A549 (cell line): ENCODE data around the gene ZMAT3. TPM values are rescaled to one million over a fixed set of nuclear protein-coding genes. Genes with fewer than 3 reads are reported as not detected.
"Not testable (repeated sequence)": the region's sequence is repeated elsewhere in the genome, so short reads cannot be mapped to it uniquely, and the experiment has no call there.

Source experiments
- ATAC-seq, 2 experiments: fragments of 200-7000 bp in 1 of 2; fragments of >200 bp in 1 of 2; cut with Nextera tagmentation in 1 of 2; cut with Tn5 transposase in 1 of 2; 3 replicates each; pipeline versions ENCODE4 v1.8.0 to v1.9.1; 2018 to 2020; ENCODE audit warnings: mild to moderate bottlenecking in 1 of 2, moderate library complexity in 1 of 2
- CTCF ChIA-PET: fragments of 300-600 bp; sonication (Branson Sonifier 250); formaldehyde crosslinking; extraction: SDS; loops from one replicate; lab custom pipeline; 2021; ENCODE audit warnings: antibody characterized with exemption, inconsistent platforms; lab: Yijun Ruan, JAX
- POLR2A ChIA-PET: fragments of 350-600 bp; formaldehyde crosslinking; extraction: SDS; loops from one replicate; lab custom pipeline; 2021; ENCODE audit warnings: antibody characterized with exemption, inconsistent platforms; lab: Yijun Ruan, JAX
- DNase-seq, 2 experiments: peaks; one replicate each; pipeline versions ENCODE4 v3.0.0 to v3.0.0-alpha.2; 2011 to 2016; ENCODE audit warnings: low read depth in 1 of 2, low spot score in 1 of 2
- FAIRE-seq: peaks from 2 replicates; lab custom pipeline; 2011; peaks lifted over from hg19 to GRCh38; lab: Jason Lieb, UNC
- H3K27ac ChIP-seq, 2 experiments: fragments of >200 bp; sonication (Bioruptor Twin); formaldehyde crosslinking; 3 replicates each; pipeline ENCODE4 v1.5.1; 2016 to 2017
- H3K4me1 ChIP-seq: fragments of >200 bp; sonication (Bioruptor Twin); formaldehyde crosslinking; 3 replicates; pipeline ENCODE4 v1.6.1; 2016
- H3K4me2 ChIP-seq: fragments of >200 bp; sonication (Bioruptor Twin); formaldehyde crosslinking; 3 replicates; pipeline ENCODE4 v1.6.1; 2016
- H3K4me3 ChIP-seq: fragments of >200 bp; sonication (Bioruptor Twin); formaldehyde crosslinking; 3 replicates; pipeline ENCODE4 v1.5.1; 2016
- H3K9me3 ChIP-seq: fragments of >200 bp; sonication (Bioruptor Twin); formaldehyde crosslinking; 3 replicates; pipeline ENCODE4 v1.6.1; 2016
- CBX2 ChIP-seq: fragments of 200-600 bp; sonication (generic); IDR thresholded peaks from 2 replicates; pipeline ENCODE4 v1.6.1; 2016; ENCODE audit warnings: low read depth, mild to moderate bottlenecking, borderline replicate concordance
- CHD4 ChIP-seq: fragments of 200-600 bp; sonication (generic); IDR thresholded peaks from 2 replicates; pipeline ENCODE4 v1.6.1; 2016; ENCODE audit warnings: antibody characterized with exemption, mild to moderate bottlenecking, borderline replicate concordance
- ESRRA ChIP-seq: fragments of 150-350 bp; IDR thresholded peaks from 2 replicates; pipeline ENCODE4 v1.6.1; 2014; ENCODE audit warnings: mild to moderate bottlenecking, low read length, borderline replicate concordance
- FOSB ChIP-seq: fragments of 250-450 bp; sonication (Bioruptor Pico); IDR thresholded peaks from 2 replicates; pipeline ENCODE4 v1.5.0; 2020; ENCODE audit warnings: mild to moderate bottlenecking, moderate library complexity
- FOXS1 ChIP-seq: fragments of 250-450 bp; sonication (Bioruptor Pico); IDR thresholded peaks from 2 replicates; pipeline ENCODE4 v1.5.0; 2020; ENCODE audit warnings: mild to moderate bottlenecking, moderate library complexity
- GATA3 ChIP-seq: IDR thresholded peaks from 2 replicates; pipeline ENCODE4 v1.6.1; 2012; ENCODE audit warnings: borderline replicate concordance
- HEYL ChIP-seq: fragments of 250-450 bp; sonication (Bioruptor Pico); IDR thresholded peaks from 2 replicates; pipeline ENCODE4 v1.8.0; 2021; ENCODE audit warnings: mild to moderate bottlenecking, moderate library complexity
- HOXB5 ChIP-seq: fragments of 250-450 bp; sonication (Bioruptor Pico); IDR thresholded peaks from 2 replicates; pipeline ENCODE4 v1.5.0; 2020; ENCODE audit warnings: mild to moderate bottlenecking, moderate library complexity
- JUNB ChIP-seq: fragments of >200 bp; sonication (Bioruptor Twin); formaldehyde crosslinking; IDR thresholded peaks from 2 replicates; pipeline ENCODE4 v1.6.1; 2016
- KDM5A ChIP-seq: fragments of 200-600 bp; sonication (generic); IDR thresholded peaks from 2 replicates; pipeline ENCODE4 v1.6.1; 2016; ENCODE audit warnings: antibody characterized with exemption, mild to moderate bottlenecking
- MAFK ChIP-seq: fragments of 450-650 bp; IDR thresholded peaks from 2 replicates; pipeline ENCODE4 v1.6.1; 2014; ENCODE audit not compliant: partially characterized antibody
- MAZ ChIP-seq: fragments of 150-350 bp; IDR thresholded peaks from 2 replicates; pipeline ENCODE4 v1.6.1; 2014; ENCODE audit warnings: antibody characterized with exemption, low read depth, low read length, borderline replicate concordance
- NPAS2 ChIP-seq: fragments of 250-450 bp; sonication (Bioruptor Pico); IDR thresholded peaks from 2 replicates; pipeline ENCODE4 v1.8.0; 2022; ENCODE audit warnings: mild to moderate bottlenecking, moderate library complexity, borderline replicate concordance
- PHF8 ChIP-seq: fragments of 200-600 bp; sonication (generic); IDR thresholded peaks from 2 replicates; pipeline ENCODE4 v1.6.1; 2016; ENCODE audit warnings: low read depth, mild to moderate bottlenecking, antibody characterized with exemption, moderate library complexity, borderline replicate concordance
- RAD21 ChIP-seq, 2 experiments: fragments of >200 bp in 1 of 2; sonication (Bioruptor Twin) in 1 of 2; formaldehyde crosslinking in 1 of 2; IDR thresholded peaks in 1 of 2; conservative IDR thresholded peaks in 1 of 2; 2 replicates in 1 of 2; 3 replicates in 1 of 2; pipeline ENCODE4 v1.6.1; 2012 to 2018; ENCODE audit warnings: inconsistent platforms in 1 of 2
- RNF2 ChIP-seq: fragments of 200-600 bp; sonication (generic); IDR thresholded peaks from 2 replicates; pipeline ENCODE4 v1.6.1; 2016; ENCODE audit warnings: low read depth, mild to moderate bottlenecking, antibody characterized with exemption, moderate library complexity, borderline replicate concordance
- WGBS: methylation state at CpG from one replicate; pipeline ENCODE4 v1.1.6; 2017; ENCODE audit errors: missing lambda C conversion rate; 5-methylcytosine and 5-hydroxymethylcytosine counted together
- polyA plus RNA-seq, 4 experiments: library from polyadenylated mRNA; depleted of rRNA in 3 of 4; stranded (reverse); fragments of >200 nt; fragmentation: RNase III in 1 of 4; extraction: RNeasy Plus Mini Kit Qiagen cat#74134 plus additional on column Dnase treatment in 1 of 4; gene quantifications; 2 replicates in 3 of 4; 3 replicates in 1 of 4; pipeline ENCODE4 v1.2.3, GENCODE V29; 2011 to 2017
- TF ChIP-seq, protein P1 (sequence below): fragments of 200-600 bp; sonication (generic); IDR thresholded peaks from 2 replicates; pipeline ENCODE4 v1.6.1; 2016; ENCODE audit warnings: antibody characterized with exemption, mild to moderate bottlenecking, moderate library complexity
- TF ChIP-seq, protein P2 (sequence below): fragments of >200 bp; sonication (Bioruptor Twin); formaldehyde crosslinking; IDR thresholded peaks from 3 replicates; pipeline ENCODE4 v1.5.1; 2016

ZMAT3 gene
- polyA plus RNA-seq, 2 of the 4 experiments (the other 2 are of a cell fraction): 5.7 to 12.2 TPM

DNA sequence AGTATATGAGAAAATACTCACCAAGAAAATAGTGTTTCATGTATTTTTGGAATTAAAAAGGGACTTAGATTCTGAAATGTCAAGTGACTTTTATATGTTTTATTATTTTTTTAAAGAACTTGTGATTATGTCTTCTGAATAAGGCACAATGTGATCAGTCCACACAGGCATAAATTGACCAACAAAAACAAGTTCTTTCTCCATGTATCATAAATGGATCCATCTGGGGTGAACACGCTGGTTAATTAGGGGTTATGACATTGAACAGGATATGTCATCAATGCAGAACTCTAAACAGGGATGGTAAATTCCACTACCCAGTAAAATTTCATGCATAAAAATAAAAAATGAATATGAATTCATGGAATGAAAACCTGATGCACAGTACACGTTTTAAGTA, 45.2 kb upstream of the ZMAT3 start (continued):
- TF ChIP-seq NPAS2 (CRISPR knock-in tag): no peak

DNA sequence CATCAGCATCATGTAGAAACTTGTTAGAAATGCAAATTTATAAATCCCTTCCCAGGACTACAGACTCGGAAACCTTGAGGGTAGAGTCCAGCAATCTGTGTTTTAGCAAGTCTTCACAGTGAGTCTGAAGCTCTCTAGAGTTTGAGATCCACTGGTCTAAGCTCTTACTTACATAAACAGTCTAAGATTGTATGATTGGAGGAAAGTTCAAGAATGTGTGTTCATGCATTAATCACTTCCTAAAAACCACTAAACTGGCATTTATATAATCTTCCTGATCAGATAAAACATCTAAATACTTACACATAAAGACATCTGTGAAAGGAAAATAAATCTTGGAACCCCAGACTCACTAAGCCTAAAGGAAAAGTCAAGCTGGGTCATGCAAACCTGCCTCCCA, 43.8 kb upstream of the ZMAT3 start:
- POLR2A ChIA-PET, H3K4me3 ChIP-seq, ATAC-seq, H3K27ac ChIP-seq, H3K4me2 ChIP-seq, H3K4me1 ChIP-seq, H3K9me3 ChIP-seq, DNase-seq, FAIRE-seq: not testable (repeated sequence)
- CTCF ChIA-PET: interaction anchor here (1.0 kb wide), 1 partner anchor 10 kb away, joined by 4 read pairs; no protein-coding TSS in a partner anchor
- 8% methylated on average over 1 of the region's 1 CpG for WGBS

DNA sequence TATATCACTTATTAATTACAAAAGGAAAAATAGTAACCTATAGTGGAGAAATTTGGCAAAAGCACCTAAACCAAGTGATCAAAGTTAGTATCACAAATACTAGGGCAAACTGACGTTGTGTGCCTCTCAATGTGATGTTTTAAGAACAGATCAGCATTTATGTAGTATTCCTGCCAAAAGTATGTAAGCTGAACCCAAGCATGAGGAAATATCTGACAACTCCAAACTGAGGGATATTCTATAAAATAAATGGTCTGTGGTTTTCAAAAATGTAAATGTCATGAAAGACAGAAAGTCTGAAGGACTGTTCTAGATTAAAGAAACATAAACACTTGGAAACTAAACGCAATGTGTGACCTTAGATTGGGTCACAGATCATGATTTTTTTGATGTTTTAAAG, 42.3 kb upstream of the ZMAT3 start:
- ChIA-PET CTCF (no interaction called here), POLR2A (no interaction called here)
- ATAC-seq (no peak), DNase-seq (no peak), FAIRE-seq (no peak)
- WGBS: 49% methylated on average over 2 of the region's 2 CpGs
- Histone ChIP-seq H3K4me3 (no peak overlapping the region), H3K4me2 (no peak overlapping the region), H3K9me3 (peaks cover 1% of the 10 kb centered on the region; the same call in 1 of the 3 replicates), H3K27ac (no peak overlapping the region)
- TF ChIP-seq CHD4: no peak
- no peak for TF ChIP-seq PHF8
- TF ChIP-seq RAD21 (conservative IDR thresholded peaks at IDR 0.05 in 1 of 2, IDR thresholded peaks at IDR 0.05 in 1 of 2): no peak
- TF ChIP-seq FOSB (CRISPR knock-in tag): no peak
- no peak for TF ChIP-seq HEYL
- TF ChIP-seq MAZ: no peak
- no peak for TF ChIP-seq ESRRA
- no peak for TF ChIP-seq KDM5A
- TF ChIP-seq, protein P1, sequence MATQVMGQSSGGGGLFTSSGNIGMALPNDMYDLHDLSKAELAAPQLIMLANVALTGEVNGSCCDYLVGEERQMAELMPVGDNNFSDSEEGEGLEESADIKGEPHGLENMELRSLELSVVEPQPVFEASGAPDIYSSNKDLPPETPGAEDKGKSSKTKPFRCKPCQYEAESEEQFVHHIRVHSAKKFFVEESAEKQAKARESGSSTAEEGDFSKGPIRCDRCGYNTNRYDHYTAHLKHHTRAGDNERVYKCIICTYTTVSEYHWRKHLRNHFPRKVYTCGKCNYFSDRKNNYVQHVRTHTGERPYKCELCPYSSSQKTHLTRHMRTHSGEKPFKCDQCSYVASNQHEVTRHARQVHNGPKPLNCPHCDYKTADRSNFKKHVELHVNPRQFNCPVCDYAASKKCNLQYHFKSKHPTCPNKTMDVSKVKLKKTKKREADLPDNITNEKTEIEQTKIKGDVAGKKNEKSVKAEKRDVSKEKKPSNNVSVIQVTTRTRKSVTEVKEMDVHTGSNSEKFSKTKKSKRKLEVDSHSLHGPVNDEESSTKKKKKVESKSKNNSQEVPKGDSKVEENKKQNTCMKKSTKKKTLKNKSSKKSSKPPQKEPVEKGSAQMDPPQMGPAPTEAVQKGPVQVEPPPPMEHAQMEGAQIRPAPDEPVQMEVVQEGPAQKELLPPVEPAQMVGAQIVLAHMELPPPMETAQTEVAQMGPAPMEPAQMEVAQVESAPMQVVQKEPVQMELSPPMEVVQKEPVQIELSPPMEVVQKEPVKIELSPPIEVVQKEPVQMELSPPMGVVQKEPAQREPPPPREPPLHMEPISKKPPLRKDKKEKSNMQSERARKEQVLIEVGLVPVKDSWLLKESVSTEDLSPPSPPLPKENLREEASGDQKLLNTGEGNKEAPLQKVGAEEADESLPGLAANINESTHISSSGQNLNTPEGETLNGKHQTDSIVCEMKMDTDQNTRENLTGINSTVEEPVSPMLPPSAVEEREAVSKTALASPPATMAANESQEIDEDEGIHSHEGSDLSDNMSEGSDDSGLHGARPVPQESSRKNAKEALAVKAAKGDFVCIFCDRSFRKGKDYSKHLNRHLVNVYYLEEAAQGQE: no peak
- no peak for TF ChIP-seq RNF2
- no peak for TF ChIP-seq HOXB5 (CRISPR knock-in tag)
- TF ChIP-seq, all 56 proteins: peak for 0
- no peaks in the 10 kb centered on the region for H3K4me1 ChIP-seq

DNA sequence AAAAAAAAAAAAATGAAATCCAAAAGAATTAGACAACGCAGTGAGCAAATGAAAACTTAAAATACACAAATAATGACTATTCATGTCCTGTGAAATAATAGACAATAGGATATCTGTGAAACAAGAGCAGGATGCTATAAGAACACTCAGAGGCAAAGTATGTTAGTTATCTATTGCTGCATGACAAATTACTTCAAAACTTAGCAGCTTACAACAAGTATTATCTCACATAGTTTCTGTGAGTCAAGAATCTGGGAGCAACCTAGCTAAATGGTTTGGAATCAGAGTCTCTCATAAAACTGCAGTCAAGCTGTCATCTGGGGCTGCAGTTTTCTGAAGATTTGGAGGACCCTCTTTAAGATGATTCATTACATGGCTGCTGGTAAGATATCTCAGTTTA, 36.5 kb upstream of the ZMAT3 start:
- no peak for TF ChIP-seq FOXS1
- WGBS: 42% methylated on average over 1 of the region's 1 CpG
- Histone ChIP-seq H3K4me2 (no peak overlapping the region), H3K4me1 (no peaks in the 10 kb centered on the region), H3K9me3 (peaks cover 2% of the 10 kb centered on the region; the same call in 1 of the 3 replicates), H3K4me3 (no peak overlapping the region), H3K27ac (no peak overlapping the region)
- ATAC-seq (no peak), FAIRE-seq (no peak), DNase-seq (no peak)
- POLR2A ChIA-PET: no interaction called here
- CTCF ChIA-PET: interaction anchor here (0.7 to 1.3 kb wide), 3 partner anchors 10 to 213 kb away, joined by 4 to 6 read pairs (median 4); no protein-coding TSS in a partner anchor

DNA sequence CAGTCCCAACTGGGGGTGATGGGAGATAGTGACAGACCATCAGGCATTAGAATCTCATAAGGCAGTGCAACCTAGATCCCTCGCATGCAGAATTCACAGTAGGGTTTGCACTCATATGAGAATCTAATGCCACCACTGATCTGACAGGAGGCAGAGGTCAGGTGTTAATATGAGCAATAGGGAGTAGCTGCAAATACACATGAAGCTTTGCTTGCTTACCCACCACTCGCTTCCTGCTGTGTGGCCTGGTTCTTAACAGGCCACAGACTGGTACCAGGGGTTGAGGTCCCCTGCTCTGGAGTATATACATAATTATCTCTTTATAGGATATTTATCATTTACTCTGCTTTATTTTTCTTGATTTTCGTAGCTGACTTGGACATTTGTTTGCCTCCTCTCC, 36.0 kb upstream of the ZMAT3 start:
- ChIA-PET POLR2A (no interaction called here), CTCF (interaction anchor here (1.2 to 1.3 kb wide), 2 partner anchors 208 to 214 kb away, joined by 4 to 6 read pairs; no protein-coding TSS in a partner anchor)
- no peak for ATAC-seq
- Histone ChIP-seq H3K27ac (no peak overlapping the region), H3K9me3 (peaks cover 2% of the 10 kb centered on the region; the same call in 1 of the 3 replicates), H3K4me3 (no peak overlapping the region), H3K4me1 (no peaks in the 10 kb centered on the region), H3K4me2 (no peak overlapping the region)
- no peak for DNase-seq
- TF ChIP-seq CBX2: no peak
- TF ChIP-seq, protein P2, sequence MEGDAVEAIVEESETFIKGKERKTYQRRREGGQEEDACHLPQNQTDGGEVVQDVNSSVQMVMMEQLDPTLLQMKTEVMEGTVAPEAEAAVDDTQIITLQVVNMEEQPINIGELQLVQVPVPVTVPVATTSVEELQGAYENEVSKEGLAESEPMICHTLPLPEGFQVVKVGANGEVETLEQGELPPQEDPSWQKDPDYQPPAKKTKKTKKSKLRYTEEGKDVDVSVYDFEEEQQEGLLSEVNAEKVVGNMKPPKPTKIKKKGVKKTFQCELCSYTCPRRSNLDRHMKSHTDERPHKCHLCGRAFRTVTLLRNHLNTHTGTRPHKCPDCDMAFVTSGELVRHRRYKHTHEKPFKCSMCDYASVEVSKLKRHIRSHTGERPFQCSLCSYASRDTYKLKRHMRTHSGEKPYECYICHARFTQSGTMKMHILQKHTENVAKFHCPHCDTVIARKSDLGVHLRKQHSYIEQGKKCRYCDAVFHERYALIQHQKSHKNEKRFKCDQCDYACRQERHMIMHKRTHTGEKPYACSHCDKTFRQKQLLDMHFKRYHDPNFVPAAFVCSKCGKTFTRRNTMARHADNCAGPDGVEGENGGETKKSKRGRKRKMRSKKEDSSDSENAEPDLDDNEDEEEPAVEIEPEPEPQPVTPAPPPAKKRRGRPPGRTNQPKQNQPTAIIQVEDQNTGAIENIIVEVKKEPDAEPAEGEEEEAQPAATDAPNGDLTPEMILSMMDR: no peak
- TF ChIP-seq MAFK: no peak
- no peak for TF ChIP-seq GATA3
- no peak for TF ChIP-seq MAZ
- no peak for TF ChIP-seq JUNB
- TF ChIP-seq HOXB5 (CRISPR knock-in tag): no peak
- FAIRE-seq: no peak
- 41% methylated on average over 3 of the region's 3 CpGs for WGBS
